HG03460 (cell line): ENCODE results near the gene PNMA6E.

ENCODE experiments used
- ATAC-seq: cut with Tn5 transposase; IDR thresholded peaks from one replicate; pipeline ENCODE4 v1.9.1; 2021; ENCODE audit not compliant: unreplicated experiment

The PNMA6E gene

DNA sequence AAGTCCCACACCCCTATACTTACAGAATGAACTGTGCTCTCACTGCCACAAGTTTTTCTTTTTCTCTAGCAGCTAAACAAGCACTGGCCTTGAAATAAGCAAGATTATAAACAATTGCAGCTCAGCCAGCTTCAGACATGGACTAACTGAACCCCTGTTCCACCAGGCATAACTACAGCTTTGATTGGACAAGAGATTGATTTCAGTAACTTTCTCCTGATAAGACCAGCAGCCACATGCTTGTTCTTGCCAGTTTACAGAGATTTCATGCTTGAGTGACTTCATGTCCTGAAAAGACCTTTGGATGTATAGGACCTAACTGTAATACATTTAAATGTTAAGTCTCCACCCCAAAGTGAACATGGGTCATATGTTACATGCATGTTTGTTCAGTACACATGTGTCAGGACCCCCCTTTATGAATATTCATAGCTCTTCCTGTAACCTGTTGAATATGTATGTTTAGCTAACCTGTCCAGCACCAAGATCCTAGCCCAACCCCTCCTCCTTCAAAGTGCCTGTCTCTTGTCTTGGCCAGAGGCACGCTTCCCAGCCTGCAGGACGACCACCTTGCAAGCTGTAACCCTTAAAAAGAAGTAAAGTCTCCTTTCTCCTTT, 39.3 kb downstream of the PNMA6E start:
- no peak for ATAC-seq

DNA sequence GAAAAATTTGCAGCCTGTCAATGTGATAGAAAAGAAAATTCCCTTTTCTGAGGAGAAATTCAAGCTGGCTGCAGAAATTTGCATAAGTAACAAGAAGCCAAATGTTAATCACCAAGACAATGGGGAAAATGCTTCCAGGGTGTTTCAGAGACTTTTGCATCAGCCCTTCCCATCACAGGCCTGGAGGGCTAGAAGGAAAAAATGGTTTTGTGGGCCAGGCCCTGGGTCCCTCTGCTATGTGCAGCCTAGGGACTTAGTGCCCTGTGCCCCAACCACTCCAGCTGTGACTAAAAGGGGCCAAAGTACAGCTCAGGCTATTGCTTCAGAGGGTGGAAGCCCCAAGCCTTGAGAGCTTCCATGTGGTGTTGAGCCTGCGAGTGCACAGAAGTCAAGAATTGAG, 43.3 kb downstream of the PNMA6E start:
- no peak for ATAC-seq

DNA sequence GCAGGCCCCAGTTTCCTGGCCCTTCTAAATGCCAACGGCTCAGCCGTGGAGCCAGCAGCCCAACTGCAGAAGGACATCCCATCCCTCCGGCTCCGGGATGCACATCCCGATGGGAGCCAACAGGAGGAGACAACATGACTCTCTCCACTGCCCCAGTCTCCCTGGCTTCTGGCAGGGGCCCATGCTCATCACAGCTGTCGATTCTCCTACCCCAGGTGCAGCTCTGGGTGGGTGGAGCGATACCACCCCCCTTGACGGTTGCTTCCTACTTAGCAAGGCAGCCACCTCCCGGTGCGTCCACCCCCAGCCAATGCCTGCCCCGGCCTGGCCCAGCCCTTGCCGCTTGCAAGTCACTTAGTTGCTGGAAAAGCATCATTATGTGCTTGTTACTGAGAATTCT, 47.7 kb downstream of the PNMA6E start:
- ATAC-seq: no peak

DNA sequence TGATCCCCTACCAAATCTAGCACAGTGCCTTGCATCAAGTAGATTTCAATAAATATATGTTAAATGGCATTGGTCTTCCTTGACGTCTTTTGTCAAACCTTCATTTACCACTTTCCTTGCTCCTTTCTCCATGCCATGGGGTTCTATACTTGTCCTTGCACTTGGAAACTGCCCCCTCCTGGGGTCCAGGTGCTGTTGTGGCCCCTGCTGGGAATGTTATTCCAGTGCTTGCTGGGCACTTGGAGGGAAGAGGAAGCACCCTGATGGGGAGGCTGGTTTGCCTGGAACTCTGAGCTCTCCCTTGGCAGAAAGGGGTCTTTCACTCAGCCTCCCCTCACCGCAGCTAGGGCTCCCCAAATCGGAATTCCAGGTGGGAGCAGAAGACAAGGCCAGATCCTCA, 48.3 kb downstream of the PNMA6E start:
- ATAC-seq: no peak

DNA sequence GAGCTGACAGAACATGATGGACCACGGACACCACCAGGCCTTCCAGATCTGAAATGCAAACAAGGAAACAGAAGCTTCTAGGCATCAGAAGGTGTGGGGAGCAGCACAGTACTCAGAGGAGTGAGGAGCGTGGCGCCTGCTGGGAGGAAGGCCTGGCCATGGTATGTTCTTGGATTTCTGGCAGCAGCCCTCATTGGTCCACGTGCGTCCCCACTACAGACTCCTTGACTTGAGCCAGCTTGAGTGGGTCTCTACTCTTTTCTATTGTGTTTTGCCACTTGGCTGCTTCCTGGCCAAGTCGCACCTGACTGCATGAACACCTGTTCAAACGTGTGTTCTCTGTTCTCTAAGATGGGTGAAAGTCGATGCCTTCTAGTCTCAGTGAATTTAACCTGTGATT, 49.2 kb downstream of the PNMA6E start:
- ATAC-seq: no peak

DNA sequence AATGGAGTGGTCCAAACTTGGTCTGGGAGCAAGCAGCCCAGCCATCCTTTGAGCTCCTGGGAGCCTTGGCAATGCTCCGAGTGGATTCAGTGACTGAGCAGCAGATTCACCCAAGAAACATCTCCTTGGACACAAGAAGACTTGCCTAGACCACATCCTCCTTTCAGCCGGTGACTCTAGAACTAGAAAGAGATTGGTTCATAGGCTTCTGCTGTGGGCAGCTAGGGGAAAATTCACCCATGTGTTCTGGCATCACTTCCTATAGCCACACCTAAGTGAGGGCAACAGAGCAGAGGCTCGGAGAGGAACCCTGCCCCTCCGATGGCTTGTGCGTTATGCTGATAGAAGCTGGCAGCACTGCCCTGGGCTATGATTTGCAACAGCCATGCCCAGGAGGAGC, 51.2 kb downstream of the PNMA6E start:
- ATAC-seq: no peak

DNA sequence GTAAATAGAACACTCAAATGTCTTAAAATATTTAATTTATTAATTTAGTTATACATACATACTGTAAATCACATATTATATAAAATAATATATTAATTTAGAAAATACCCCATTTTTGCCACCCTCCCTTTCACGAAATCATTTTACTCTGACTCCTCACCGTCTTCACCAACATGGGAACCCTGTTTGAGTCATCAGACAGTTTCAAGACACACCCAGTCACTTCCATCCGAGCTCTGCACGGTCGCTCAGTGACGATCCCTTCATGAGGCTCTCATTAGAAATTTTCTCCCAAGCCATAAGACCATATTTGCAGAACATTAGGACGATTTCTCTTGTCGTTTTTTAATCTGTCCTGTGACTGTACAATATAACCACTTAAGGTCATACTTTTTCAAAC, 52.7 kb downstream of the PNMA6E start:
- no peak for ATAC-seq

DNA sequence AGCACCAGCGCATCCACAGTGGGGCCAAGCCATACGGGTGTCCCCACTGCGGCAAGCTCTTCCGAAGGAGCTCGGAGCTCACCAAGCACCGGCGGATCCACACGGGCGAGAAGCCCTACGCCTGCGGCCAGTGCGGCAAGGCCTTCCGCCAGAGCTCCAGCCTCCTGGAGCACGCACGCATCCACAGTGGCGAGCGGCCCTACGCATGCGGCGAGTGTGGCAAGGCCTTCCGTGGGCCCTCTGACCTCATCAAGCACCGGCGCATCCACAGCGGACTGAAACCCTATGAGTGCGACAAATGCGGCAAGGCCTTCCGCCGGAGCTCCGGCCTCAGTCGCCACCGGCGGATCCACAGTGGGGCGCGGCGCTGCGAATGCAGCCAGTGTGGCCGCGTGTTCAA, 53.6 kb downstream of the PNMA6E start:
- no peak for ATAC-seq
